Testis (tissue), 2 donors: ENCODE measurements around the gene PLEKHA7.

ENCODE experiments used
- POLR2A ChIP-seq: fragments of 450-650 bp; IDR thresholded peaks from one replicate; pipeline ENCODE4 v1.6.1; 2017; ENCODE audit warnings: antibody characterized with exemption, mild to moderate bottlenecking, moderate library complexity
- TF ChIP-seq, protein P1 (sequence below), 3 experiments: fragments of 450-650 bp in 2 of 3; fragments of 200-600 bp in 1 of 3; sonication (generic) in 1 of 3; IDR thresholded peaks; one replicate each; pipeline ENCODE4 v1.5.1; 2016 to 2019; ENCODE audit warnings: antibody characterized with exemption in 3 of 3, mild to moderate bottlenecking in 2 of 3, moderate library complexity in 1 of 3

- TF ChIP-seq POLR2A: no peak
- TF ChIP-seq, protein P1, sequence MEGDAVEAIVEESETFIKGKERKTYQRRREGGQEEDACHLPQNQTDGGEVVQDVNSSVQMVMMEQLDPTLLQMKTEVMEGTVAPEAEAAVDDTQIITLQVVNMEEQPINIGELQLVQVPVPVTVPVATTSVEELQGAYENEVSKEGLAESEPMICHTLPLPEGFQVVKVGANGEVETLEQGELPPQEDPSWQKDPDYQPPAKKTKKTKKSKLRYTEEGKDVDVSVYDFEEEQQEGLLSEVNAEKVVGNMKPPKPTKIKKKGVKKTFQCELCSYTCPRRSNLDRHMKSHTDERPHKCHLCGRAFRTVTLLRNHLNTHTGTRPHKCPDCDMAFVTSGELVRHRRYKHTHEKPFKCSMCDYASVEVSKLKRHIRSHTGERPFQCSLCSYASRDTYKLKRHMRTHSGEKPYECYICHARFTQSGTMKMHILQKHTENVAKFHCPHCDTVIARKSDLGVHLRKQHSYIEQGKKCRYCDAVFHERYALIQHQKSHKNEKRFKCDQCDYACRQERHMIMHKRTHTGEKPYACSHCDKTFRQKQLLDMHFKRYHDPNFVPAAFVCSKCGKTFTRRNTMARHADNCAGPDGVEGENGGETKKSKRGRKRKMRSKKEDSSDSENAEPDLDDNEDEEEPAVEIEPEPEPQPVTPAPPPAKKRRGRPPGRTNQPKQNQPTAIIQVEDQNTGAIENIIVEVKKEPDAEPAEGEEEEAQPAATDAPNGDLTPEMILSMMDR (IDR thresholded peaks at IDR 0.05): no peak
Observed at GRCh38 chr11:16921019-16921418, 93.2 kb downstream of the PLEKHA7 start.
